ENCODE measurements around the gene DGKI.

GRCh38 chr7:137545059-137545716, 301.6 kb downstream of the DGKI start:
- TF ChIP-seq GATA2 (IDR thresholded peaks at IDR 0.05; ENCODE audit: low read depth, low read length) = no peak
- TF ChIP-seq GATA3 (IDR thresholded peaks at IDR 0.05; ENCODE audit: low read depth, low read length) = no peak

All from SH-SY5Y (cell line).